ENCODE data around the gene JCAD.
A peak's percentile ranks its signal among the peaks of the same experiment; 100 is the strongest.
"Not testable (repeated sequence)": the region's sequence is repeated elsewhere in the genome, so short reads cannot be mapped to it uniquely, and the experiment has no call there.

JCAD gene

GRCh38 chr10:30028006-30028737 is 31.2 kb downstream of the JCAD start:
- no peak for DNase-seq (ENCODE audit: low read depth in 3 of 3)

- DNase-seq (ENCODE audit: low read depth in 3 of 3) = peak; percentile 59 to 82 (median 64)
Observed at GRCh38 chr10:30027057-30028005, 32.1 kb downstream of the JCAD start.

- DNase-seq (ENCODE audit: low read depth in 3 of 3) = no peak
Observed at GRCh38 chr10:30026578-30026977, 32.8 kb downstream of the JCAD start.

- DNase-seq (ENCODE audit: low read depth in 3 of 3) = no peak
Observed at GRCh38 chr10:30026080-30026479, 33.3 kb downstream of the JCAD start.

- not testable (repeated sequence) for DNase-seq (ENCODE audit: low read depth in 3 of 3)
Observed at GRCh38 chr10:30025428-30025827, 34.0 kb downstream of the JCAD start.

GRCh38 chr10:30022590-30022989 is 36.8 kb downstream of the JCAD start:
- DNase-seq (ENCODE audit: low read depth in 3 of 3) = no peak

DNA sequence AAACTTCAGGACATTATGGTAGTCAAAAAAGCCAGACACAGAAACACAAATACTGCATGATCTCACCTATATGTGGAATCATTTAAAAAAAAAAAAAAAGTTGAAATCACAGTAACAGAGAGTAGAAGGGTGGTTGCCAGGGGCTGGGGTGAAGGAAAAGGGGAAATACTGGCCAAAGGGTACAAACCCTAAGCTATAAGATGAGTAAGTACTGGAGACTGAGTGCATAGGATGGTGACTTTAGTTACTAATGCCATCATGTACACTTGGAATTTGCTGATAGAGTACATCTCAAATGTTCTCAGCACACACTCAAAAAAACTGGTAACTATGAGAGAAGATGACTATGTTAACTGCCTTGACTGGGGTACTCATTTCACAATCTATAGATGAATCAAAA is 39.9 kb downstream of the JCAD start:
- no peak for DNase-seq (ENCODE audit: low read depth in 3 of 3)

DNA sequence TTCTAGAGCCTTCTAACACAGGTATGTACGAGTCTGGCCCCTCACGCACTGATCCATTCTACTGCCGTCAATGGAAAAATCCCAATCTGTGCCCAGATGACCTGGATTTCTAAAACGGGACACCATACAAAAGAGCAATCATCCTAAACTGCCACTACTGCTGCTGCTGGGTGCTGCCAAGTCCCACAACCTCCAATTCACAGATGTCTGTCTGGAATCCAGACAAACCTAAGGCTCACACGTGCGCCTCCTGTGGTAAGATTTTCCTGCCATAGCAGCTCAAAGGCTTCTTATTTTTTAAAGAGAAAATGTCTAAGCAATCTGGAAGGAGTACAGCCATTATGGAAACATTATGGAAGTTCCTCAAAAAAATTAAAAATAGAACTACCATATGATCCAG is 40.9 kb downstream of the JCAD start:
- DNase-seq (ENCODE audit: low read depth in 3 of 3) = no peak

DNA sequence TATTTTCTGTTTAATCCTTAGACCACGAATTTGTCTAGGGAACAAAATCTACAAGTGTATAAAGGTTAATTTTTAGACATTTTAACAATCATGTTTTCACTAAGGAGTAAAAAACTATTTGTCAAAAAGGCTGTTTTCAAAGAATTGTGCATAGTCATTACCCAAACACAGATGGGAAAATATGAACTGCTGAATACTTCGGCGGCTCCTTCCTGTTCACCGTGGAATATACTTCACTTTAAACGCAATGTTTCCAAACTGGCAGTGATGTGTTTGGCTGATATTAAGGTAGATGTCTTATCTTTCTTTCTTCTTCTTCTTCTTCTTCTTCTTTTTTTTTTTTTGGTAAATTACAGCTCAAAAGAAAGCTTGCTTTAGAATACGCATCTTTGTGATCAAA is 41.4 kb downstream of the JCAD start:
- DNase-seq (ENCODE audit: low read depth in 3 of 3) = no peak

DNA sequence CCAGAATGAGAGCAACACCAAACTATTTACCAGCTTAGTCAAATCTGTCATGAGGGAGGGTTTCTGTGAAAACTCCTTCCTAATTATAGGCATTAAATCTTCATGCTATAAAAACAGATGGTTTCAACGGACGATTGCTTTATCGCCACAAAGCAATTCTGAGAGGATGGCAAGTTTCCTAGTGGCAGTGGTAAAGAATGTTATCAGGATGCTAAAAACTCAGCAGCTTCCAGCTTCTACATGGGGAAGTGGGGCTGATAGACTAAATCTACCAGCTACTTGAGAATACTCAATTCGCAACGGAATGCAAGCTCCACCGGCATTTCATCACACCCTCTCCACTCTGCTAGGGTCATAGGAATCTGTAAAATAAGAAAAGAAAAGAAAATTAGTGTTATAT is 41.8 kb downstream of the JCAD start:
- no peak for DNase-seq (ENCODE audit: low read depth in 3 of 3)

DNA sequence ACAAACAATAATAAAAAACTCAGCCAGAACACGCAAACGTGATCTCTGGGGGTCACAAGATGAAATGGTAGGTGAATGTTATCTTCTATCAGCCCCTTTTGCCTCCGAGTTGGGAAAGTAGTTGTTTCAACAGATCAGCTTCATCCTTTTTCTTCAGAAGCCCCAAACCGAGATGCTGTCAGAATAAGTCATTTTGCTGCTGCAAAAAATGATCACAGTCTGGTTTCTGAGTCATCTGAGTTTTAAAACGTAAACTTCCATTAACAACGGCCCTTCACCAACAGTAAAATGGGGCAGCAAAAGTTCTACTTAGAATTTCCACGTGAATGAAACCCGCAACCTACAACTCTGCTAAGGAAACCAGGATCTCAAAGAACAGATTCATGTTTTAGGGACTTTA is 44.9 kb downstream of the JCAD start:
- DNase-seq (ENCODE audit: low read depth in 3 of 3) = no peak

GRCh38 chr10:30013757-30014156 is 45.6 kb downstream of the JCAD start:
- no peak for DNase-seq (ENCODE audit: low read depth in 3 of 3)

GRCh38 chr10:30011956-30012647 is 47.3 kb downstream of the JCAD start:
- DNase-seq (ENCODE audit: low read depth in 3 of 3) = no peak

DNA sequence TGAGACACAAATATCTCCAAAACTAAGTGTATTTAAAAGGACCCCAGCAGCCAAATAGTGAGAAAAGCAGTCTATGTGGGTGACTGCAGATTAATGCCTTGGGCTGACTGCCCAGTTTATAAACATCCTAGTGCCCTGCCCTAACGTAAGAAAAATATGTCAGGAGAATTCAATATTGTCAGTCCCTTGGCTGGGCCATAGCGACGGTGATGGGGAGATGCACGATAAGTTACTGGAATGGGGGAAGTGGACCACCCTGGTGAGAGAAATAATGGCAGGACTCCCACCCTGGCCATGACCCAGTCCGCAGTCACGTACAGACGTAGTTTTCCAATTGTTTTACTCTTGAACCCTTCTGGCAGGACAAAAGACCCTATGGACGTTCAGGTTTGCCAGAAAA is 48.0 kb downstream of the JCAD start:
- DNase-seq (ENCODE audit: low read depth in 3 of 3) = no peak

- DNase-seq (ENCODE audit: low read depth in 3 of 3) = no peak
Observed at GRCh38 chr10:30007406-30007805, 52.0 kb downstream of the JCAD start.

GRCh38 chr10:30006410-30006809 is 53.0 kb downstream of the JCAD start:
- DNase-seq (ENCODE audit: low read depth in 3 of 3) = no peak

DNA sequence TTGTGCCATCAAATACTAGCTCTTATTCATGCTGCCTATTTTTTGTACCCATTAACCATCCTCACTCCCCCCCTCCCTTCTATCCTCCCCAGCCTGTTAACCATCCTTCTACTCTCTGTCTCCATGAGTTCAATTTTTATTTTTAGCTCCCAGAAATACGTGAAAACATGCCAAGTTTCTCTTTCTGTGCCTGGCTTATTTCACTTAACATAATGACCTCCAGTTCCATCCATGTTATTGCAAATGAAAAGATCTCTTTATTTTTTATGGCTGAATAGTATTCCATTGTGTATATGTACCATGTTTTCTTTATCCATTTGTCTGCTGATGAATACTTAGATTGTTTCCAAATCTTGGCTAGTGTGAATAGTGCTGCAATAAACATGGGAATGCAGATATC is 54.3 kb downstream of the JCAD start:
- not testable (repeated sequence) for DNase-seq (ENCODE audit: low read depth in 3 of 3)

DNA sequence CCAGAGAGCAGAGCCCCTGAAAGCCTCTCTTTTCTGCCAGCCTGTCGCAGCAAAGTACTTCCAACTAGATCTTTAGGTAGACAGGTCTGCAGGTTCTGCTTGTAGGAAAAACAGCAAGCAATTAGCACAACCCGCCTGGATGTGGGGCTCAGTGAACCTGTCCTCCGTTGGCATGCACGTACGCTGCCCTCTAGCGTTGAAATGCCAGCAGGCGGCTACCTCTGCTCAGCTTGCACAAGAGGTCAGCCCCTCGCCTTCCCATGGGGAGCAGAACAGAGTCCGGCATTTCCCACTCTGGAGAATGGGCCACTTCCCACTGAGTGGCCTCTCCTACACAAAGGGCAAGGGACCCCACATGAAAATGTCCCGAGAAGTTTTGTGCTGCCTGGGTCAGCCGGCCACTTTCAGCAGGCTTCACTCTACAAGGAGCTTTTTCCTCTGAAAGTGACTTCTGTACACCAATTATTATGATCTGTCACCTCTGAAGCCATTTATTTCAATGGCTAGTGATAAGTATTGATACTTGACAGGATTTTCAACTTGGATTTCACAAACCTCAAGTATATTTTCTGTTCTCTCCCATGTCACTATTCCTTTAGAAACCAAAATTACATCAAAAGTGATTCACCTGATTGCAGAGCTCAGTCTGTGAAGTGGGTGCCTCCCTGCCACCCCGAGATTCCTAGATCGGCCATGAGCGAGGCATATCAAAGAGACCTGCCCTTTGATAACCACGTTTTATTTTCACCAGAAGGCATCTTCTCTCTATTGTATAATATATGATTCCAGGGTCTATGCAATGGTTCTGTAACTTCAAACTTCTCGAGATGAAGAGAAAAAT is 56.7 kb downstream of the JCAD start:
- DNase-seq (ENCODE audit: low read depth in 3 of 3) = peak; percentile 43 to 57 (median 53)

- DNase-seq (ENCODE audit: low read depth in 3 of 3) = no peak
Observed at GRCh38 chr10:30000802-30001571, 58.4 kb downstream of the JCAD start.

GRCh38 chr10:29998142-29998808 is 61.1 kb downstream of the JCAD start:
- peak; percentile 56 to 66 (median 65) for DNase-seq (ENCODE audit: low read depth in 3 of 3)

Measured in stimulated activated CD4-positive, alpha-beta T cell treated with anti-CD3 and anti-CD28 coated beads, TNF-alpha, amount 100 ng/mL, for 48 hours (primary cell).